Activated CD4-positive, alpha-beta T cell treated with anti-CD3 and anti-CD28 coated beads, Interleukin-2, amount 10 ng/mL, durations not matched to agents 24 days and 14 days (primary cell): ENCODE measurements around the gene SARS1. TPM values are rescaled to one million over a fixed set of nuclear protein-coding genes. Genes with fewer than 3 reads are reported as not detected.
A peak's percentile ranks its signal among the peaks of the same experiment; 100 is the strongest.

Experiments
- DNase-seq: peaks from one replicate; pipeline ENCODE4 v3.0.0; 2022
- H3K27ac Mint-ChIP-seq: one replicate; pipeline ENCODE4 v1.8.0; 2022; ENCODE audit warnings: mild to moderate bottlenecking, mixed read lengths
- H3K27me3 Mint-ChIP-seq: one replicate; pipeline ENCODE4 v1.8.0; 2022; ENCODE audit warnings: mixed read lengths
- H3K36me3 Mint-ChIP-seq: one replicate; pipeline ENCODE4 v1.8.0; 2022; ENCODE audit warnings: low read depth, mild to moderate bottlenecking, mixed read lengths
- H3K4me1 Mint-ChIP-seq: one replicate; pipeline ENCODE4 v1.8.0; 2021; ENCODE audit warnings: mixed read lengths
- H3K4me3 Mint-ChIP-seq: one replicate; pipeline ENCODE4 v1.8.0; 2022; ENCODE audit warnings: mild to moderate bottlenecking, moderate library complexity, mixed read lengths
- H3K9me3 Mint-ChIP-seq: one replicate; pipeline ENCODE4 v1.8.0; 2021; ENCODE audit warnings: mixed read lengths
- intact Hi-C: fragments of 100-400 bp; cut with micrococcal nuclease; formaldehyde crosslinking; loops from one replicate; pipeline ENCODE4 v1.15.1; 2023
- total RNA-seq: library from RNA; stranded (reverse); gene quantifications from 2 replicates; pipeline ENCODE4 v1.2.3, GENCODE V29; 2022

SARS1 gene
- total RNA-seq, 1 donor from 2014 or later, result 150 TPM

GRCh38 chr1:109270623-109271317 lies 57.1 kb downstream of the SARS1 start:
- Mint-ChIP-seq H3K4me3 (no peak overlapping the region), H3K4me1 (peaks cover 2% of the 10 kb centered on the region), H3K27ac (no peak overlapping the region), H3K36me3 (no peaks in the 10 kb centered on the region), H3K27me3 (no peaks in the 10 kb centered on the region), H3K9me3 (no peaks in the 10 kb centered on the region)
- intact Hi-C loops, result no loop called here
- no peak for DNase-seq

DNA sequence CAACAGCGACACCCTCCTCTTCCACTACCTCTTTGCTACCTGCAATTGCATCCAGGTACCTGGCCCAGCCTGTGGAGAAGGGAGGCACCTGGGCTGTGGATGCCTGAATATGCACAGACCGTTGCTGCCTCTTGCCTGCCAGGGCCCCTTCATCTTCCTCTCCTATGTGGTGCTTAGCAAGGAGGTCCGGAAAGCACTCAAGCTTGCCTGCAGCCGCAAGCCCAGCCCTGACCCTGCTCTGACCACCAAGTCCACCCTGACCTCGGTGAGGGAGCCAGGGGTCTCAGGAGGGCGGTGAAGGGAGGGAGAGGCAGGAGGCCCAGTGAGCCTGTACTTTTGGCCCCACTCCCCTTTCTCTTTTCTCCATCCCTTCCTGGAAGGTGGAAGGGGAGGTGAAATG lies 57.7 kb downstream of the SARS1 start:
- Mint-ChIP-seq H3K27me3 (no peaks in the 10 kb centered on the region), H3K4me1 (peaks cover 2% of the 10 kb centered on the region), H3K36me3 (no peaks in the 10 kb centered on the region), H3K9me3 (no peaks in the 10 kb centered on the region), H3K27ac (no peak overlapping the region), H3K4me3 (no peak overlapping the region)
- intact Hi-C loops, result no loop called here
- no peak for DNase-seq

- H3K36me3 Mint-ChIP-seq, result no peaks in the 10 kb centered on the region
- intact Hi-C loops, result no loop called here
- no peak overlapping the region for H3K4me3 Mint-ChIP-seq
- H3K9me3 Mint-ChIP-seq, result no peaks in the 10 kb centered on the region
- H3K27me3 Mint-ChIP-seq, result no peaks in the 10 kb centered on the region
- no peak overlapping the region for H3K27ac Mint-ChIP-seq
- DNase-seq, result no peak
- H3K4me1 Mint-ChIP-seq, result peaks cover 4% of the 10 kb centered on the region
These were observed 58.5 kb downstream of the SARS1 start for GRCh38 chr1:109272021-109272799.

DNA sequence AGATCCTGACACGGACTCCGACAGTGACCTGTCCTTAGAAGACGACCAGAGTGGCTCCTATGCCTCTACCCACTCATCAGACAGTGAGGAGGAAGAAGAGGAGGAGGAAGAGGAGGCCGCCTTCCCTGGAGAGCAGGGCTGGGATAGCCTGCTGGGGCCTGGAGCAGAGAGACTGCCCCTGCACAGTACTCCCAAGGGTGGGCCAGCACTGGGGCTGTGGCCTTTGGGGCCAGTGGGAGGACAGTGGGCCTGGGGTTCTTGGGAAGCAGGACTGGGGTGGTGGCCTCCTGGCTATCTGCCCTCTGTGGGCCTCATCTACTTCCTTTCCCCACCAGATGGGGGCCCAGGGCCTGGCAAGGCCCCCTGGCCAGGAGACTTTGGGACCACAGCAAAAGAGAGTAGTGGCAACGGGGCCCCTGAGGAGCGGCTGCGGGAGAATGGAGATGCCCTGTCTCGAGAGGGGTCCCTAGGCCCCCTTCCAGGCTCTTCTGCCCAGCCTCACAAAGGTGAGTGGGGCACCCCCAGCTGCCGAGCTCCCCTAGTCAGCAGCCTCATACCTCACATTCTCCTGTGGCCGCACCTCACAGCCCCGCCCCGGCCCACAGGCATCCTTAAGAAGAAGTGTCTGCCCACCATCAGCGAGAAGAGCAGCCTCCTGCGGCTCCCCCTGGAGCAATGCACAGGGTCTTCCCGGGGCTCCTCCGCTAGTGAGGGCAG lies 59.3 kb downstream of the SARS1 start:
- intact Hi-C loops, result no loop called here
- Mint-ChIP-seq H3K36me3 (no peaks in the 10 kb centered on the region), H3K4me3 (no peak overlapping the region), H3K9me3 (no peaks in the 10 kb centered on the region), H3K27me3 (no peaks in the 10 kb centered on the region), H3K4me1 (peaks cover 7% of the 10 kb centered on the region), H3K27ac (no peak overlapping the region)
- no peak for DNase-seq

- no peaks in the 10 kb centered on the region for H3K9me3 Mint-ChIP-seq
- intact Hi-C loops, result no loop called here
- H3K27ac Mint-ChIP-seq, result no peak overlapping the region
- no peaks in the 10 kb centered on the region for H3K27me3 Mint-ChIP-seq
- peaks cover 7% of the 10 kb centered on the region for H3K4me1 Mint-ChIP-seq
- H3K36me3 Mint-ChIP-seq, result peaks cover 2% of the 10 kb centered on the region
- DNase-seq, result no peak
- no peak overlapping the region for H3K4me3 Mint-ChIP-seq
These were observed 60.0 kb downstream of the SARS1 start for GRCh38 chr1:109273570-109274288.

- H3K4me3 Mint-ChIP-seq, result no peak overlapping the region
- intact Hi-C loops, result no loop called here
- peaks cover 7% of the 10 kb centered on the region for H3K4me1 Mint-ChIP-seq
- H3K27me3 Mint-ChIP-seq, result no peaks in the 10 kb centered on the region
- no peak for DNase-seq
- H3K27ac Mint-ChIP-seq, result no peak overlapping the region
- no peaks in the 10 kb centered on the region for H3K9me3 Mint-ChIP-seq
- peaks cover 2% of the 10 kb centered on the region for H3K36me3 Mint-ChIP-seq
These were observed 61.1 kb downstream of the SARS1 start for GRCh38 chr1:109274533-109275476.

GRCh38 chr1:109275706-109276345 lies 62.1 kb downstream of the SARS1 start:
- Mint-ChIP-seq H3K36me3 (peaks cover 2% of the 10 kb centered on the region), H3K27ac (no peak overlapping the region), H3K27me3 (no peaks in the 10 kb centered on the region), H3K4me3 (no peak overlapping the region), H3K4me1 (peaks cover 7% of the 10 kb centered on the region), H3K9me3 (no peaks in the 10 kb centered on the region)
- no peak for DNase-seq
- intact Hi-C loops, result no loop called here

GRCh38 chr1:109277434-109278204 lies 63.9 kb downstream of the SARS1 start:
- DNase-seq, result peak; percentile 91
- intact Hi-C loops, result loop anchor here (1.0 kb wide), 2 partner anchors 122 to 255 kb away; no protein-coding TSS in a partner anchor
- peaks cover 7% of the 10 kb centered on the region for H3K36me3 Mint-ChIP-seq
- H3K4me1 Mint-ChIP-seq, result peaks cover 17% of the 10 kb centered on the region
- H3K27me3 Mint-ChIP-seq, result no peaks in the 10 kb centered on the region
- H3K27ac Mint-ChIP-seq, result no peak overlapping the region
- H3K4me3 Mint-ChIP-seq, result no peak overlapping the region
- H3K9me3 Mint-ChIP-seq, result no peaks in the 10 kb centered on the region

- Mint-ChIP-seq H3K4me1 (peaks cover 24% of the 10 kb centered on the region), H3K36me3 (peaks cover 7% of the 10 kb centered on the region), H3K27me3 (no peaks in the 10 kb centered on the region), H3K9me3 (no peaks in the 10 kb centered on the region), H3K4me3 (no peak overlapping the region), H3K27ac (no peak overlapping the region)
- intact Hi-C loops, result loop anchor here (5.0 kb wide), 1 partner anchor 343 kb away; no protein-coding TSS in a partner anchor
- no peak for DNase-seq
These were observed 66.0 kb downstream of the SARS1 start for GRCh38 chr1:109279615-109280278.

DNA sequence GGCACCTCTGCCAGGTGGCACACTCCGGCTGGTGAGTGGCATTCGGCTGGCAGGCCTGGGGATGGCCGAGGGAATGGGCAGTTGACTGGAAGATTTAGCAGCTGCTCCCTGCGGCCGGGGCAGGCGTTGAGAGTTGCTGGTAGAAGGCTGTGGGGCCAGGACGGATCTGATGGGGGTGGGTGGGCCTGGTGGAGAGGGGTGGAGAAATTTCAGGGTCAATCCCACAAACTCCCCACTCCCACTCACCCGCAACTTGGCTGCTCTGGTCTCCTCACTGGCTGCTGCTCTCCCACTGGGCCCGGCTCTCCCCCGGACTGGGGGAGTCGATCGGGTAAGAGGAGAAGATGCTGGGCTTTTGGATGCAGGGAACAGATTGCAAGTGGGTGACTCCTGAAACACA lies 67.1 kb downstream of the SARS1 start:
- Mint-ChIP-seq H3K27ac (no peak overlapping the region), H3K9me3 (no peaks in the 10 kb centered on the region), H3K36me3 (peaks cover 7% of the 10 kb centered on the region), H3K4me3 (no peak overlapping the region), H3K4me1 (peaks cover 24% of the 10 kb centered on the region), H3K27me3 (no peaks in the 10 kb centered on the region)
- intact Hi-C loops, result loop anchor here (5.0 kb wide), 1 partner anchor 341 kb away; no protein-coding TSS in a partner anchor
- no peak for DNase-seq

DNA sequence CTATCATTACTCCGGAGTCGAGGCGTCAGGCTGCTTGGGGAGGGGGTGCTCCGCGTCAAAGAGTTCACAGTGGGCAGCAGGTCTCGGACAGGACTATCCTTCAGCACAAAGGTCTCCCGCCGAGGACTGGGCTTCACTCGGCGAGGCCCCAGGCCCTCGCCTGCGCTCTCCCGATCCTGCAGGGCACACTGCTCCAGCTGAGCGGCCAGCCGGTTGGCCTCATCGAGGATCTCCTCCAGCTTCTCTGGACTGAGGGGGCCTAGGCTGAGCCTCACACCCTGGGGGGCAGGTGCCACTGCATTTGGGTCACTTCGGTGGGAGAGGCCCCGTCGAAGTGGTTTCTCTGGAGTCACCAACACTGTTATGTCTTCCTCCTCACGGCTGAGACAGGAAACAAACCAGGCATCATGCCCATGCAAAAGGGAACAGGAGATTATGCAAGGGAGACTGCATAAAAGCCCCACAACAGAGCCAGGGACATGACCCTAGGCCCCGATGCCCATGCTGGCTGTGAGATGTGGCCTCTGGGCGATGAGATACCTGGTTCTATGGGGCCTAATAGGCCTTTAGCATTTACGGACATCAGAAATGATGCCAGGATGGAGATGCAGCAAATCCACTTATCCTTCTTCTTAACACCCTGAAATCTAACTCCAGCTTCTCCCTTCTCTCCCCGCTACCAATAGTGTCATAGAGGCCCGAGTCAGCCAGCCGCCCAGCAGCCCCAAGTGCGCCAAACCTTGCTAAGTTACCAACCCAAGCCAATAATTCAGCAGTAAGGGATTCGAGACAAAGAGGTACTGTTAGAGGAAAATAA lies 68.2 kb downstream of the SARS1 start:
- intact Hi-C loops, result loop anchor here (2.0 to 5.0 kb wide), 2 partner anchors 251 to 340 kb away; no protein-coding TSS in a partner anchor
- Mint-ChIP-seq H3K4me3 (peak overlapping the region; percentile 95), H3K36me3 (peaks cover 7% of the 10 kb centered on the region), H3K4me1 (peaks cover 24% of the 10 kb centered on the region), H3K27me3 (no peaks in the 10 kb centered on the region), H3K9me3 (no peaks in the 10 kb centered on the region), H3K27ac (no peak overlapping the region)
- DNase-seq, result no peak
